ENCODE data around the gene CHCHD6.

Gene CHCHD6

DNA sequence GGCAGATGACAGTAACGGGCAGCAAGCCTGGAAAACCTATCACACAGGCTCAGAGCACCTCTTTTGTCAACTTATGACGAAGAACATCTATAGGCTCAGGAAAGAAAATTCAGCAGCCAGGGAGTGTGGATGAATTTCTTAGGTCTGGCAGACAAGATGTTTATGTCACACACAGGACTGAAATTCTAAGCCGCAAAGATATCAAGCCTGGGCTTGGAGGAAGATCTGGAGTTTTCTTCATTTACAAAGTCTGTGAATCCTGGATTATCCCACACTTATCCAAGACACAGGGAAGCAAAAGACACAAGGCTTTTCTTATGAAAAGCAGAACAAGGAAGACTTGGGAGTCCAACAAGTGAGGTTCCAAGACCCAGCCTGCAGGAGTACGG lies 23.4 kb upstream of the CHCHD6 start:
- Histone ChIP-seq H3K27ac (no peak overlapping the region), H3K4me2 (ENCODE audit: low read length) (no peak overlapping the region), H3K9me3 (ENCODE audit: control insufficient read depth, low read length) (no peaks in the 10 kb centered on the region), H3K4me1 (peaks cover 9% of the 10 kb centered on the region), H2AFZ (no peak overlapping the region), H3K9ac (no peak overlapping the region), H3K4me3 (ENCODE audit: low read depth, low read length) (no peak overlapping the region), H3K79me2 (no peaks in the 10 kb centered on the region), H3K36me3 (ENCODE audit: control insufficient read depth, insufficient read depth, low read length) (no peaks in the 10 kb centered on the region), H3K27me3 (ENCODE audit: control insufficient read depth, insufficient read depth, low read length) (no peaks in the 10 kb centered on the region)
- TF ChIP-seq CTCF (IDR thresholded peaks at IDR 0.05) = no peak

DNA sequence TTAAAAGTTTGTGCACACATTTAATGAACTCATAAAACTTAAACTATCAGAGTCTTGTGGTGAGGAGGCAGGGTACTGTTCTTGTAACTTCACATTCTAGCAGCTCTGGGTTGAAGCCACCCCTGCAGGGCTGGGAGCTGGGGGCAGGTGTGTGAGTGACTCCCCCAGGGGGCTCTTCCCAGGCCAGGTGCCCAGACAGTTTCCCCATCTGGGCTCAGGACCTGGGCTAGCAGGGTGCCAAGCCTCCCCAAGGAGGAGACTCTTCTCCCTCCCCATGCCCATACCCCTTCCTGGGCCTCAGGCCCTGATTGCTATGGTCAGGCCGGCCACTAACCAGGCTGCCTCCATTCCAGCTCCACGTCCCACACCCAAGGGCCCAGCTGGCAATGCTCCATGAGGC lies 22.0 kb upstream of the CHCHD6 start:
- Histone ChIP-seq H3K79me2 (no peaks in the 10 kb centered on the region), H3K27ac (no peak overlapping the region), H3K36me3 (ENCODE audit: control insufficient read depth, insufficient read depth, low read length) (no peaks in the 10 kb centered on the region), H3K4me1 (peaks cover 9% of the 10 kb centered on the region), H3K9ac (no peak overlapping the region), H3K9me3 (ENCODE audit: control insufficient read depth, low read length) (no peaks in the 10 kb centered on the region), H3K27me3 (ENCODE audit: control insufficient read depth, insufficient read depth, low read length) (no peaks in the 10 kb centered on the region), H2AFZ (no peak overlapping the region), H3K4me2 (ENCODE audit: low read length) (no peak overlapping the region), H3K4me3 (ENCODE audit: low read depth, low read length) (no peak overlapping the region)
- no peak for TF ChIP-seq CTCF (IDR thresholded peaks at IDR 0.05)

- Histone ChIP-seq H3K27me3 (ENCODE audit: control insufficient read depth, insufficient read depth, low read length) (no peaks in the 10 kb centered on the region), H3K4me3 (ENCODE audit: low read depth, low read length) (no peak overlapping the region), H3K79me2 (no peaks in the 10 kb centered on the region), H3K4me1 (peaks cover 6% of the 10 kb centered on the region), H3K9me3 (ENCODE audit: control insufficient read depth, low read length) (no peaks in the 10 kb centered on the region), H3K36me3 (ENCODE audit: control insufficient read depth, insufficient read depth, low read length) (no peaks in the 10 kb centered on the region), H2AFZ (no peak overlapping the region), H3K27ac (no peak overlapping the region), H3K9ac (no peak overlapping the region), H3K4me2 (ENCODE audit: low read length) (no peak overlapping the region)
- TF ChIP-seq CTCF (IDR thresholded peaks at IDR 0.05) = no peak
These were observed 21.0 kb upstream of the CHCHD6 start for GRCh38 chr3:126683069-126683468.

GRCh38 chr3:126684218-126684751 lies 19.8 kb upstream of the CHCHD6 start:
- no peaks in the 10 kb centered on the region for H3K27me3 ChIP-seq (ENCODE audit: control insufficient read depth, insufficient read depth, low read length)
- H3K9ac ChIP-seq = no peak overlapping the region
- H3K4me1 ChIP-seq = no peaks in the 10 kb centered on the region
- no peak overlapping the region for H3K4me3 ChIP-seq (ENCODE audit: low read depth, low read length)
- TF ChIP-seq CTCF (IDR thresholded peaks at IDR 0.05) = no peak
- H3K4me2 ChIP-seq (ENCODE audit: low read length) = no peak overlapping the region
- no peaks in the 10 kb centered on the region for H3K36me3 ChIP-seq (ENCODE audit: control insufficient read depth, insufficient read depth, low read length)
- no peak overlapping the region for H3K27ac ChIP-seq
- no peak overlapping the region for H2AFZ ChIP-seq
- H3K9me3 ChIP-seq (ENCODE audit: control insufficient read depth, low read length) = no peaks in the 10 kb centered on the region
- H3K79me2 ChIP-seq = no peaks in the 10 kb centered on the region

GRCh38 chr3:126685021-126685420 lies 19.0 kb upstream of the CHCHD6 start:
- Histone ChIP-seq H3K27ac (no peak overlapping the region), H3K36me3 (ENCODE audit: control insufficient read depth, insufficient read depth, low read length) (no peaks in the 10 kb centered on the region), H3K4me3 (ENCODE audit: low read depth, low read length) (no peak overlapping the region), H3K4me2 (ENCODE audit: low read length) (no peak overlapping the region), H3K4me1 (no peaks in the 10 kb centered on the region), H2AFZ (no peak overlapping the region), H3K9me3 (ENCODE audit: control insufficient read depth, low read length) (no peaks in the 10 kb centered on the region), H3K27me3 (ENCODE audit: control insufficient read depth, insufficient read depth, low read length) (no peaks in the 10 kb centered on the region), H3K9ac (no peak overlapping the region), H3K79me2 (no peaks in the 10 kb centered on the region)
- no peak for TF ChIP-seq CTCF (IDR thresholded peaks at IDR 0.05)
